ENCODE results near the gene OGG1.

Gene OGG1

GRCh38 chr3:9786209-9786739 is 36.5 kb downstream of the OGG1 start:
- no peak for DNase-seq (ENCODE audit: low spot score)

DNA sequence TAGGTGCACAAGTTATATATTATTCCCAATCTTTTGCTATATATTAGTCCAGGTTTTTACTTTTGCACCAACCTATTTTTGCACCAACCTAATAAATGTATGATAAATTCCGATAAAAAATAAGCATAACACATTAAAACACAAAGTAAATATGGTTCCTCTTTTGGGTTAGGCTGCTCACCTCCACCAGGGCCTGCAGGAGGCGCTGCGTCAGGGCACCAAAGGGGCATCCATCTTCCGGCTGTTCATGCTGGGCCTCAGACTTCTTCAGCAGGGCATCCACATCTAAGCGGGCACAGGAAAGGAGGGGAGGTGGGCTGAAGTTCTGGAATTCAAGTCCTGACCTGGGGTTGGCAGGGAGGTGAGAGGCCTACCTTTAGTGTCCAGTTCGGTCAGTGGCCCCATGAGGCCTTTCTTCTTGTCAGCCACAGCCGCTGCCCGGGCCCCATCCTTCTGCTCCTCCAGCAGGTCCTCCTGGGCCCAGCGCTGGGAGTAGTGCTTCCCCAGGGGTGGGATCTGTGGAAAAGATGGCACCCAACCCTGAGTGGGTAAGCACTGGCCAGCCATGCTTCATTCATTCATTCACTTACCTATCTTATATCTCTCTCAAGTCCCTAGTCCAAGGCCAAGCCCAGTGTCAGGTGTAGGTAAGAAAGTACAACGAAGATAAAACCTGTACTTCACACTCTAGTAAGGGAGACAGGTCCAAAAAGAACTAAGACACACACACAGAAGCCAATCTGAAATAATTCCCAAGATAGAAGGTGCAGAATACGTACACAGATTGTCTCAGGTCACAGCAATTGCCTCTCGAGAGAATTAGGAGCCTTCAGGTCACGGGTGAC is 37.3 kb downstream of the OGG1 start:
- DNase-seq (ENCODE audit: low spot score): no peak

DNA sequence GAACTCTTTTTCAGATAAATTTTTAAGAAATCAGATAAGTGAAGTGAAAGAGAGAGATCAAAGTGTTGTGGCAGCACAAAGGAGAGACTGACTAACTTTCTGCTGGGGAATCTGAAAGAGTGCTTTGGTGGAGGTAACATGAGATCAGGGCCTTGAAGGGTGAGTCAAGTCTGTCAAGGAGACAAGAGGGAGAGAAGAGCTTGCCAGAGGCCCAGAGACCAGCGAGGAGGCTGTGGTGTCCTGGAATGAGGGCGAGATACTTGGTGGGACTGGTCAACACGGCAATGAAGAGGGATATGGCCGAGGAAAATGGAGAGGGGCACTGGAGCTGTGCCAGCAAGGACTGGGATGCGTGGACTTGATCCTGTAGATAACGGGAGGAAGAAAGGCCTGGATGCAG is 38.0 kb downstream of the OGG1 start:
- no peak for DNase-seq (ENCODE audit: low spot score)

GRCh38 chr3:9791127-9791526 is 41.4 kb downstream of the OGG1 start:
- DNase-seq (ENCODE audit: low spot score): no peak

DNA sequence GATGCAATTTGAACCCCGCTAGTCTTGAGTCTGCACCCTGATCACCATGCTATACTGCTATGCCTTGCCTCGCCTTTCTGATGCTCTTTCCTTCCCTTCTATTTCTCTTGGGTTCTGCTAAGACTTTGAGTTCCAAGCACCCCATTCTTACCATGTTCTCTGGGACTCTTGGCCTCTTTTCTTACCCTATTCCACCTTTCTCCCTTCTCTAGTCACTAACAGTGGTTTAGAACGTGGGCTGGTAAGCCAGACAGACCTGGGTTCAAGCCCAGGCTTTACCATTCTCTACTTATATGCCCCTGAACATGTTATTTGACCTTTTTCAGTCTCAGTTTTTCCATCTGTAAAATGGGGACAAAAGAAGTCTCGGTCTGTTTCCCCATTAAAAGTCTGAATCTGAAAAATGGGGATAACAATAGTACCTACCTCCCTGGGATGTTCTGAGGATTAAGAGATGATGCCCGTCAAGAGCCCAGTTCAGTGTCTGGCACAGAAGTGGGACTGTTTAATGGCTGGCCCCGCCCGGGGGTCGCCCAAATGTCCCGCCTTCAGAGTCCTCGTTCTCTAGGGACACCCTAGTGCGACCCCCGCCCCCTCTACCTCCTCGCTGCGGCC is 42.1 kb downstream of the OGG1 start:
- no peak for DNase-seq (ENCODE audit: low spot score)

GRCh38 chr3:9792405-9793160 is 42.8 kb downstream of the OGG1 start, which contains the start of the genes ARPC4 and TADA3:
Gene ARPC4 (plus strand): TSS chr3:9793082. CDS start chr3:9793122, 40 bp downstream.
Gene TADA3 (minus strand): TSS chr3:9792473. CDS start chr3:9791466, 1,007 bp downstream.
- peak; percentile 96 for DNase-seq (ENCODE audit: low spot score)

DNA sequence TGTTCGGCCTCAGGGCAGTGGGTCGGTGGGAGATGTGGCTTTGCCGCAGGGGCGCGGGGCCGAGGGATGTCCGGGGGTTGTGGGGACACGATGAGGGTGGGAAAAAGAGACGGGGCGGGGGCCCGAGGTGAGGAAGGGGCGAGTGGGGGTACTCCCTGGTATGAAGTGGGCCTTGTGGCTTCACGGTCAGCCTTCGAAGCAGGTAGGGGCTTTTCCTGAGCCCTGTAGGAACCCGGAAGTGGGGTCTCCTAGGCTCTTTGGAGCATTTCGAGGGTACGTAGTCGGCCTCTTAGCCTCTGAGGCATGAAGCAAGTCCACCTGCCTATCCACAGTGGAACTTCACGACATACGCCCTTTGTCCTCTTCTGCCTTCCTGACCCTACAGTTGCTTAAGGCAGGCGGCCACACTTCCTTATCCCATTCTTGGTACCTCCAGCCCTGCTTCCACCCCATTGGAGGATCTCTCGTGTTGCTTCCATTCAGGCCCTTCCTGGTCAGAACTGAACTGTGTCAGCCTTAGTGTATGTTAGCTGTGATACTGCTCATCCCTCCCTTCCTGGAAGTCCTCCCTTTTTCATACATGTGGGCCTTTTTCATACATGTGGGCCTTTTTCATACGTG is 43.5 kb downstream of the OGG1 start:
- peak; percentile 48 for DNase-seq (ENCODE audit: low spot score)

DNA sequence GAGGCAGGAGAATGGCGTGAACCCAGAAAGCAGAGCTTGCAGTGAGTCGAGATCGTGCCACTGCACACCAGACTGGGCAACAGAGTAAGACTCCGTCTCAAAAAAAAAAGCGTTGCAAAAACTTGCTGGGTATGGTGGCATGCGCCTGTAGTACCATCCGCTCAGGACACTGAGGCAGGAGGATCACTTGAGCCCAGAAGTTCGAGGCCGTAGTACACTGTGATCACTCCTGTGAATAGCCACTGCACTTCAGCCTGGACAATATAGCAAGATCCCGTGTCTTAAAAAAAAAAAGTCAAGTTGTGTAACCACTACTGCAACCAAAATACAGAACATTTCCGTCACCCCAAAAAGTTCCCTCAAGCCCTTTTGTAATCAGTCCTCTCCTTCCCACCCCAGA is 44.6 kb downstream of the OGG1 start:
- DNase-seq (ENCODE audit: low spot score): no peak

DNA sequence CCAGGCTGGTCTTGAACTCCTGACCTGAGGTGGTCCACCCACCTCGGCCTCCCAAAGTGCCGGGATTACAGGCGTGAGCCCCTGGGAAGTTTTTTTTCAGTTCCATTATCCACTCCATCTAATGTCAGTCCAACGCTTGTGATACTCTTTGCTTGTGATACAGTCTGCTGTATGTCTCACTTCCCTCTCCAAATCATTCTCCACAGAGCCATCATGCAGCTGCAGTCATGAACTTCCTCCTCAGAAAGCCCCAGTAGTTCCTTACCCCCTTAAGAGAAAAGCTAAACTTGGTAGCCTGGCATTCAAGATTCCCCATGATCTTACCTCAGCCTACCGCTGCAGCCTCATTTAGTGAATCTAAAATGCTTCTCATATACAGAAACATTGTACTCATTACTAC is 45.5 kb downstream of the OGG1 start:
- DNase-seq (ENCODE audit: low spot score): no peak

- no peak for DNase-seq (ENCODE audit: low spot score)
Observed at GRCh38 chr3:9797196-9797945, 47.6 kb downstream of the OGG1 start.

GRCh38 chr3:9800529-9800928 is 50.8 kb downstream of the OGG1 start:
- DNase-seq (ENCODE audit: low spot score): no peak

- no peak for DNase-seq (ENCODE audit: low spot score)
Observed at GRCh38 chr3:9803494-9803893, 53.7 kb downstream of the OGG1 start.

- no peak for DNase-seq (ENCODE audit: low spot score)
Observed at GRCh38 chr3:9804996-9805395, 55.2 kb downstream of the OGG1 start.

DNA sequence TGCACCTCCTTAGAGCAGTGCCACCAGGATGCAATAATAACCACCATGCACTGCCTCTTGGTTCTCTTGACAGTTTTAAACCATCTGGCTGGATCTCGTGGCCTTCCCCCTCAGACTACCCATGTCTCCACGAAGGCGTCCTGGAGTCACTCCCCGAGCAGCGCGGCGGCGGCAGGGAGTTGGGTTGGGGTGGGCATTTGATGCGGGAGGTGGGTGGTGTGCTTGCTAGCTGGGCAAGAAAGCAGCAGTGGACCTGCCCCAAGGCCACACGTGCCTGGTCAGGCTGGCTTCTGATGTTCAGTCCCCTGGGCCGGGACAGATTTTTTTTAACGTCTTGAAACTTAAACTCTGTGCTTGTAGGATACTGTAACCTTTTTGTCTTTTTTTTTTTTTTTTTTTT is 56.4 kb downstream of the OGG1 start:
- no peak for DNase-seq (ENCODE audit: low spot score)
